ENCODE results near the gene DHX36. TPM values are rescaled to one million over a fixed set of nuclear protein-coding genes. Genes with fewer than 3 reads are reported as not detected.

The DHX36 gene
- total RNA-seq, 1 experiment from 2014 or later: 121 TPM

DNA sequence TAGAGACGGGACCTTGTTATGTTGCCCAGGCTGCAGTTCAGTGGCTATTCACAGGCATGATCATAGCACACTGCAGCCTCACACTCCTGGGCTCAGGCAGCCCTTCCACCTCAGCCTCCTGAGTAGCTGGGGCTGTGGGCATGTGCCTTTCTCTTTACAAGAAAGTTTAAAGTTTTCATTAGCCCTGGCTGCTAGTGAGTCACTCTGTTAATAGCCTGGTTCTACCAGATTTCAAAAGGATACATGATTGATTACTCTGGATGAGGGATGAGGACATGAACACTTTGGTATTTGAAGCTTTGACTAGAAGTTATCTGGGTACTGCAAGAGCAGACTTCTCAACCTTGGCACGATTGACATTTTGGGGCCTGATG is 95.1 kb downstream of the DHX36 start:
- no peaks in the 10 kb centered on the region for H3K36me3 ChIP-seq (ENCODE audit: insufficient read depth, low read length, poor library complexity, severe bottlenecking)
- no peak for DNase-seq (ENCODE audit: low spot score)
- H3K27me3 ChIP-seq (replicated peaks; ENCODE audit: insufficient read depth, low read depth, low read length, poor library complexity): no peaks in the 10 kb centered on the region
- H3K4me3 ChIP-seq (ENCODE audit: low read depth, low read length, poor library complexity, severe bottlenecking): no peak overlapping the region
- H3K27ac ChIP-seq (ENCODE audit: low read depth, low read length, poor library complexity, severe bottlenecking): no peak overlapping the region
- TF ChIP-seq, protein P1, sequence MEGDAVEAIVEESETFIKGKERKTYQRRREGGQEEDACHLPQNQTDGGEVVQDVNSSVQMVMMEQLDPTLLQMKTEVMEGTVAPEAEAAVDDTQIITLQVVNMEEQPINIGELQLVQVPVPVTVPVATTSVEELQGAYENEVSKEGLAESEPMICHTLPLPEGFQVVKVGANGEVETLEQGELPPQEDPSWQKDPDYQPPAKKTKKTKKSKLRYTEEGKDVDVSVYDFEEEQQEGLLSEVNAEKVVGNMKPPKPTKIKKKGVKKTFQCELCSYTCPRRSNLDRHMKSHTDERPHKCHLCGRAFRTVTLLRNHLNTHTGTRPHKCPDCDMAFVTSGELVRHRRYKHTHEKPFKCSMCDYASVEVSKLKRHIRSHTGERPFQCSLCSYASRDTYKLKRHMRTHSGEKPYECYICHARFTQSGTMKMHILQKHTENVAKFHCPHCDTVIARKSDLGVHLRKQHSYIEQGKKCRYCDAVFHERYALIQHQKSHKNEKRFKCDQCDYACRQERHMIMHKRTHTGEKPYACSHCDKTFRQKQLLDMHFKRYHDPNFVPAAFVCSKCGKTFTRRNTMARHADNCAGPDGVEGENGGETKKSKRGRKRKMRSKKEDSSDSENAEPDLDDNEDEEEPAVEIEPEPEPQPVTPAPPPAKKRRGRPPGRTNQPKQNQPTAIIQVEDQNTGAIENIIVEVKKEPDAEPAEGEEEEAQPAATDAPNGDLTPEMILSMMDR (conservative IDR thresholded peaks at IDR 0.05; ENCODE audit: low read depth, low read length): no peak
- TF ChIP-seq EZH2 (IDR thresholded peaks at IDR 0.05; ENCODE audit: borderline replicate concordance, low read depth, low read length, poor library complexity, severe bottlenecking): no peak
- H3K9me3 ChIP-seq (ENCODE audit: low read depth, low read length, poor library complexity, severe bottlenecking): no peaks in the 10 kb centered on the region
- H3K4me1 ChIP-seq (ENCODE audit: insufficient read depth, low read length, poor library complexity, severe bottlenecking): peaks cover 11% of the 10 kb centered on the region
- BruUV-seq (replicated peaks): no TSS peak
- POLR2A ChIA-PET (ENCODE audit: low non-redundant PET): no interaction called here
- intact Hi-C loops (cut with micrococcal nuclease; ENCODE audit: unreplicated experiment): no loop called here
- CTCF ChIA-PET: no interaction called here

DNA sequence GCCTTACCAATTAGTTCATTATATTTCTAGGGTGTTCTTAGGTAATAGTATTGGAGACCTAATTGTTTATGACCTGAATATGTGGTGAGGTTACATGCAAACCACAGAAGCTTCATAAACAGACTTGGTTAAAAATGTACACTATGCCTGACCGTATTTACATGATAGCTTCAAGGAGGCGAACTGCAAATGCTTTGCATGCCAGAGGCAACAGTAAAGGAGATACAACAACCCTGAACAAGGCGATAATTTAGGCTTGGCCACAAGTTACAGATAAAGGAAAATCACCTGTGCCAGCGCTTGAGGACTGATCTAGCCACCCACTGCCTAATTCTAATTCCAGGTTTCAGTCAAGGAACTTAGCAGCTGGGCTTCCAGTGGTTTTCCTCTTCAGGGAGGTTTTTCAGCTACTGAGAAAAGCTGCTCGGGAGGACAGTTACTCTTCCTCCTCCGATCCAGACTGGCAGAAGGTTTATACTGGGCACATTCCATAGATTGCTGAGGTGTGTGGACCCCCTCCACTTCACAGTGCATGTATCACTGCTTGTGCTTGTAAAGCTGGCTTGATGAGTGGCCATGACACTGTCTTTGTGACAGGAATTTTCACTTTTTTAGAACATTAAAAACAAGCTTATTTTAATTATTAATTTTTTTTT is 95.6 kb downstream of the DHX36 start:
- peaks cover 13% of the 10 kb centered on the region for H3K4me1 ChIP-seq (ENCODE audit: insufficient read depth, low read length, poor library complexity, severe bottlenecking)
- CTCF ChIA-PET: no interaction called here
- H3K36me3 ChIP-seq (ENCODE audit: insufficient read depth, low read length, poor library complexity, severe bottlenecking): no peaks in the 10 kb centered on the region
- no TSS peak for BruUV-seq (replicated peaks)
- H3K9me3 ChIP-seq (ENCODE audit: low read depth, low read length, poor library complexity, severe bottlenecking): no peaks in the 10 kb centered on the region
- no peaks in the 10 kb centered on the region for H3K27me3 ChIP-seq (replicated peaks; ENCODE audit: insufficient read depth, low read depth, low read length, poor library complexity)
- no peak for TF ChIP-seq EZH2 (IDR thresholded peaks at IDR 0.05; ENCODE audit: borderline replicate concordance, low read depth, low read length, poor library complexity, severe bottlenecking)
- TF ChIP-seq, protein P1 (conservative IDR thresholded peaks at IDR 0.05; ENCODE audit: low read depth, low read length): no peak
- intact Hi-C loops (cut with micrococcal nuclease; ENCODE audit: unreplicated experiment): no loop called here
- no peak for DNase-seq (ENCODE audit: low spot score)
- no peak overlapping the region for H3K27ac ChIP-seq (ENCODE audit: low read depth, low read length, poor library complexity, severe bottlenecking)
- POLR2A ChIA-PET (ENCODE audit: low non-redundant PET): no interaction called here
- no peak overlapping the region for H3K4me3 ChIP-seq (ENCODE audit: low read depth, low read length, poor library complexity, severe bottlenecking)

DNA sequence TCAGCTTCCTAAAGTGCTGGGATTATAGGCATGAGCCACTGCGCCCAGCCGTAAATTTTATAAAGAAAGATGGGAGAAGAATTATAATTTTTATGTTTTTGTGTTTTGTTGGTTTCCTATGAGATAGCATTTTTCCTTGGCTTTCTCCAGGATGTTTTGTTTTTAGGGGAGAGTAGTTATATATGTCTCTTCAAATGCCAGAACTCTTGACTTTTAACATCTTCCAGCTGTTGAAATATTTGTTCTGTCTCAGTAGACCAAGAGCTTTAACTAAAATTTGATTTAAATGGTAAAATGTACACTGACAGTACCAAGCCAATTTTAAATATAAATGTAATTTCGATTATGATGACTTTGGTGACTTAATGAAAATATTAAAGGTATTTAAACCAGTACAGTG is 96.8 kb downstream of the DHX36 start:
- no TSS peak for BruUV-seq (replicated peaks)
- Histone ChIP-seq H3K4me1 (ENCODE audit: insufficient read depth, low read length, poor library complexity, severe bottlenecking) (peaks cover 13% of the 10 kb centered on the region), H3K27me3 (replicated peaks; ENCODE audit: insufficient read depth, low read depth, low read length, poor library complexity) (no peaks in the 10 kb centered on the region), H3K4me3 (ENCODE audit: low read depth, low read length, poor library complexity, severe bottlenecking) (no peak overlapping the region), H3K9me3 (ENCODE audit: low read depth, low read length, poor library complexity, severe bottlenecking) (no peaks in the 10 kb centered on the region), H3K36me3 (ENCODE audit: insufficient read depth, low read length, poor library complexity, severe bottlenecking) (no peaks in the 10 kb centered on the region), H3K27ac (ENCODE audit: low read depth, low read length, poor library complexity, severe bottlenecking) (no peak overlapping the region)
- TF ChIP-seq, protein P1 (conservative IDR thresholded peaks at IDR 0.05; ENCODE audit: low read depth, low read length): no peak
- TF ChIP-seq EZH2 (IDR thresholded peaks at IDR 0.05; ENCODE audit: borderline replicate concordance, low read depth, low read length, poor library complexity, severe bottlenecking): no peak
- POLR2A ChIA-PET (ENCODE audit: low non-redundant PET): no interaction called here
- intact Hi-C loops (cut with micrococcal nuclease; ENCODE audit: unreplicated experiment): no loop called here
- DNase-seq (ENCODE audit: low spot score): no peak
- CTCF ChIA-PET: no interaction called here
